Activated CD4-positive, CD25-positive, alpha-beta regulatory T cell treated with anti-CD3 and anti-CD28 coated beads, Interleukin-2, amount 50 U/mL, for 16 hours (primary cell): ENCODE data around the gene POGZ.
A peak's percentile ranks its signal among the peaks of the same experiment; 100 is the strongest.

Source experiments
- DNase-seq: peaks from one replicate; pipeline ENCODE4 v3.0.0-alpha.2; 2020; ENCODE audit warnings: low read depth, low spot score

Gene POGZ, protein sequence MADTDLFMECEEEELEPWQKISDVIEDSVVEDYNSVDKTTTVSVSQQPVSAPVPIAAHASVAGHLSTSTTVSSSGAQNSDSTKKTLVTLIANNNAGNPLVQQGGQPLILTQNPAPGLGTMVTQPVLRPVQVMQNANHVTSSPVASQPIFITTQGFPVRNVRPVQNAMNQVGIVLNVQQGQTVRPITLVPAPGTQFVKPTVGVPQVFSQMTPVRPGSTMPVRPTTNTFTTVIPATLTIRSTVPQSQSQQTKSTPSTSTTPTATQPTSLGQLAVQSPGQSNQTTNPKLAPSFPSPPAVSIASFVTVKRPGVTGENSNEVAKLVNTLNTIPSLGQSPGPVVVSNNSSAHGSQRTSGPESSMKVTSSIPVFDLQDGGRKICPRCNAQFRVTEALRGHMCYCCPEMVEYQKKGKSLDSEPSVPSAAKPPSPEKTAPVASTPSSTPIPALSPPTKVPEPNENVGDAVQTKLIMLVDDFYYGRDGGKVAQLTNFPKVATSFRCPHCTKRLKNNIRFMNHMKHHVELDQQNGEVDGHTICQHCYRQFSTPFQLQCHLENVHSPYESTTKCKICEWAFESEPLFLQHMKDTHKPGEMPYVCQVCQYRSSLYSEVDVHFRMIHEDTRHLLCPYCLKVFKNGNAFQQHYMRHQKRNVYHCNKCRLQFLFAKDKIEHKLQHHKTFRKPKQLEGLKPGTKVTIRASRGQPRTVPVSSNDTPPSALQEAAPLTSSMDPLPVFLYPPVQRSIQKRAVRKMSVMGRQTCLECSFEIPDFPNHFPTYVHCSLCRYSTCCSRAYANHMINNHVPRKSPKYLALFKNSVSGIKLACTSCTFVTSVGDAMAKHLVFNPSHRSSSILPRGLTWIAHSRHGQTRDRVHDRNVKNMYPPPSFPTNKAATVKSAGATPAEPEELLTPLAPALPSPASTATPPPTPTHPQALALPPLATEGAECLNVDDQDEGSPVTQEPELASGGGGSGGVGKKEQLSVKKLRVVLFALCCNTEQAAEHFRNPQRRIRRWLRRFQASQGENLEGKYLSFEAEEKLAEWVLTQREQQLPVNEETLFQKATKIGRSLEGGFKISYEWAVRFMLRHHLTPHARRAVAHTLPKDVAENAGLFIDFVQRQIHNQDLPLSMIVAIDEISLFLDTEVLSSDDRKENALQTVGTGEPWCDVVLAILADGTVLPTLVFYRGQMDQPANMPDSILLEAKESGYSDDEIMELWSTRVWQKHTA (N-terminal part only)

DNA sequence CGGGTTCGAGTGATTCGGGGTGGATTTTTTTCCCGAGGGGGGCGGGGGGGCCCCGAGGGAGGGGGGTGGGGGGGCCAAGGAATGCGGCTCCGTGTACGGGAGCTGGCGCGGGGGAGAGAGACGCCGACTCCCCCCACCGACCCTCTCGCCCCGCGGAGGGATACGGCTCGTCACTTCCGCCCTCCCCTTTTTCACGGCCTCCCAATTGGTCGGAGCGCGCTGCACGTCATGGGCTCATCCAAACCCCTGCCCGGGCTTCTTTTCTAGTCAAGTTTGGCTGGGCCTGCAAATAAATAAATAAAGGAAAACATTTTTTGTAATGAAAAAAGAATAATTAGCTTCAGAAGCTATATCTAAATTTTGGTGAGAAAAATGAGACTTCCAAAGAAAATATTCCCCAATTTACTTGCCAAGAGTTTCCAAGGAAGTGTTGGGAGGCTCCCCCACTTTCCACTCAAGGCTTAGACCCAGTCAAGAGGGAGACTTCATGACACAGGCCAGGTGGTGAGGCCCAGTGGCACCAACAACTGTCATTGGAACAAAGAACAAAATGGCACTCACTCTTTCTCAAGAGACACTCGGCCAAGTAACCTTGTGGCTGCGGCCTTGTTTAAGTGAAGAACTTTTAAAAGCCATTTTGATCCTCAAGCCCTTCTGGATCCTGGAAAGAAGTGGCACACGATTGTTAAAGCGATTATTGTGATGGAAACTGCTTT lies at the start of gene POGZ:
Gene POGZ, minus strand, starts transcription at position 164 of the 716 bp plus-strand sequence. CDS start 17,290 bp downstream, outside the sequence.
- DNase-seq: peak; percentile 84

DNA sequence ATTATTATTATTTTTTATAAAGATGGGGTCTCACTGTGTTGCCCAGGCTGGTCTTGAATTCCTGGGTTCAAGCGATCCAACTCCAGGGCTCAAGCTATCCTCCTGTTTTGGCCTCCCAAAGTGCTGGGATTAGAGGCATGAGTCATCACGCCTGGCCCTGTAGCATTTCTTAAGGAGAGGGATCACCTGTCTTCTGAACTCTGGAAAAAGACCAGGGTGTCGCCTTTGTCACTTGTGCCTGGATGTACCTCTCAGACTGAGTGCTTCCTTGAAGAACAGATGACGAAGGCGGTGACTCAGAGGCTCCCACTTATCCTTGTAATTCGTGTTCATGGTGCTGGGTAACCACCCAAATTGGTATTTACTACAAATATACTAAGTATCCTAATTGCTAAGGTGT lies 49.5 kb upstream of the POGZ start:
- DNase-seq: no peak

DNA sequence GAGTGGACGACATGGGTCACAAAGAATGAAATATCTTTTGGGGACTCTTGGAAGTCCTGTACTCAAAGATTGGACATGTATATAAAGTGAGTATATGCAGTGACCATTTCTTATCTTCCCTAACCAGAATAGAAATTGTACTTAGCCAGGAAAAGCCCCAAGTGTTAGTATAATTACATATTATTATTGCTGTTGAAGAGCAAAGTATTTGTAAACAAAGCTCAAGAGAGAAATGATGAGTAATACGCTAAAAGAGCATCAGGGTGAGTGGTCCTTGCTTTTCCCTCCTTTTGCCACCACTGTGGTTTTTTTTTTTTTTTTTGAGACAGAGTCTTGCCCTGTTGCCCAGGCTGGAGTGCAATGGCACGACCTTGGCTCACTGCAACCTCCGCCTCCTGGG lies 45.5 kb upstream of the POGZ start:
- no peak for DNase-seq

- no peak for DNase-seq
Observed at GRCh38 chr1:151504252-151504651, 45.0 kb upstream of the POGZ start.

DNA sequence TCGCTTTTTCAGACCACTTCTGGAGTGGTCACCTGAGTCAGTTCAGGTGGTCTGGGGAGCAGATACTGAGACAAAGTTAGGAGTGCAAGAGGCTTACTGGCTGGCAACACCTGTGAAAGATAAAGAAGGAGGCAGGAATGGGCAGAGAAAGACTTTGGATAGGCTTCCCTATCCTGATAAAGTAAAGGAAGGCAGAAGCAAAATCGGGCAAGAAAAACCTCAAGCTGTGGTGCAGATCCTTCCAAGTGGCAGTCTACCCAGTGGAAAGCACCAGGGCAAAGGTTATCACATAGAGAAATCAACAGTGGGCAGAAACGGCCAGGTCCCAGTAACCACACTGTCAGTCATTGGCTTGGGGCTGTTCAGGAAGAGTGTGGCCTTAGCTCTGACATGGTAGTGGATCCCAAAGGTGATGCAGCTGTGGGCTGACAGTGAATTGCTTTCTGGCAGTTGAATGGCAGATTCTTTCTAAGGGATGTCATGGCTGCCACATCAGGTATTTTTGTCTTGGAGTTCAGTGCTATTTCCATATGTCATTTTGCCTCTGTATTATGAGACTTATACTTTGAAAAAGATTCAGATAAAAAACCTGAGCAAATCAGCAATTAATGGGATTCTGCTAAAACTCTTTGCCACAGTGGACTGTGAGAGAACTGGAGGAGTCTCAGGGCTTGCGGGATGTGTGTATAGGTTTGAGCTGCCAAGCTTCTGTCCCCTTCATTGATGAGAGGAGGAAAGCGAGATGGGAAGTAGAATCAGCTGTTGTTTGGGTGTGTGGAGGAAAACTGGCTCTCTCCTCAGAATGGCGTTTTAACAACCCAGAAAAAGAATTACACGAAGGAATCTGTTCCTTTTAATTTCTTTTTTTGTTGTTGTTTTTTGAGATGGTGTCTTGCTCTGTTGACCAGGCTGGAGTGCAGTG lies 43.8 kb upstream of the POGZ start:
- DNase-seq: no peak

DNA sequence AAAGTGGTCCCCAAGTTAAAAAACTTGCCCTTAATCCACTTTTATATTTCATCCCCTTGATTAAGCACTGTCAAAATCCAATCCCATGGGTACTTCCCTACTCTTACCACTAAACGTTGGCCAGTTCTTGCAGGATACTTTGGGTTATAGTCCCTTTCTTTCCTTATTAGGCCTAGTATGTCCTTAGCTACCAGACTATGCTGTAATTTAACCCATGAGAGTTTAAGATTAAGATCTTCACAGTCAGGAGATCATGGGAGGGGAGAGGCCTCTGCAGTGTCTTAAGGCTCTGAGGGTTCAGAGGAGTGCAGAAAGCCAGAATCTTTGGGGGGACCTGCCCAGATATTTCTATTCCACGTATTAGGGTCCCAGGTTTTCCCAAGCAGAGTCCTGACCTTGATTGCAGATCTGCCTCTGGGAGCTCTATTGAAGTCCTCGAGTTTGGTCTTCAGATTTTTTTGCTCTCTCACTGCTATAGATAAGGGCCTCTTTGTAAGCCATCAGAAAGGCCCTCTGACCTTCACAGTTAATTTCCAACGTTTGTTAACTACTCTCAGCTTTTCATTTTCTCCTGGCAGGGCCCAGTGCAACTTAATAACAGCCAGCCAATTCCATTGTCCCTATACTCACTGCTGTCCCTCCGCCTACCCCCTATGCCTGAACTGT lies 42.9 kb upstream of the POGZ start:
- no peak for DNase-seq

GRCh38 chr1:151501474-151501873 lies 42.2 kb upstream of the POGZ start:
- no peak for DNase-seq

DNA sequence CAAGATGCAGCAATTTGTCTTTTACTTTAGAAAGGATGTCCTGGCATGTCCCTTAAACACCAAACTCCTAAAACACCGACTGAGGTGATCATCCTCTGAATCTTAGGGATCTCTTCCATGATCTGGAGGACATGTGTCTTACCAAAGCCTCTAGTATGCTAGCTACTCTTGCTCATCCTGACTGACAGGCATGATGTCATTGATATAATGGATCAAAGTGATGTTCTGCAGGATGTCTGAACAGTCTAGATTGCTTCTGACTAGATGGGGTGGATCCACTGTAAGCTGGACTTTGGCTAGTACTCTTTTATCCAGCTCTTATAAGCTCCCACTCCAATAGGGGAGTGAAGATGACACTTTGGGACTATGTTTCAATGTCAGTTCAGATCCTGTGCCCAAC lies 40.6 kb upstream of the POGZ start:
- DNase-seq: no peak

DNA sequence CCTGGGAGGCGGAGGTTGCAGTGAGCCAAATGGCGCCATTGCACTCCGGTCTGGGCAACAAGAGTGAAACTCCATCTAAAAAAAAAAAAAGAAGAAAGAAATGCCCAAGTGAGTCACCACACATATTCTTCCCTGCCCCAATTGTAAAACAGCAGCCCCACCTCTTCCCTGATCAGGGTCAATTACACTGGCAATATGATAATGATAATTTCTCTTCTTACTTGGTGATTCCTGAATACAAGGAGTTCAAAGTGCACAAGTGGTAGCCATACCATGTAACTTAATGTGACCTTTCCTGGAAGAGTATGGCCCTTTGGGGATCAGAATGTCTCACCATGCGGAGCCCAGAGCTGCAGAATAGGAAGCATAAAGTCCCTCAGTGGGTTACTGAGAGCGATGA lies 40.1 kb upstream of the POGZ start:
- DNase-seq: no peak

DNA sequence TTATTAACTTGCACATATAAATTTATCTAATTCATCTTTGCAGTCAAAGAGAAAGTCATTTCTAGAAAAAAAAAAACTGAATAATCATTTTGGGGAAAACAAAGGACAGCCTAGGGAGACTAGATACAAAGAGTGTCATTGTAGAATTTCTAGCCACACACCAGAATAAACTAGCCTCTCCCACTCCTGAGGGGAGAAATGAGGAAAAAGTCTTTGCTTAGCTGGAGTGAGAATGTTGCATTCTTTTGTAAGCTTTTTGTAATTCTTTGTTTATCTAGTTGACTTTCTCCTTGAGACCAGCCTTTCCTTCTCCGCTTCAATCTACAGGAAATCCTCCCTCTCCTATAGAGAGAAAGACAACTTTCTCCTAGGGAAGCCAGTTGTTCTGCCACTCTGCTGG lies 36.0 kb upstream of the POGZ start:
- no peak for DNase-seq

GRCh38 chr1:151494741-151495281 lies 35.5 kb upstream of the POGZ start:
- no peak for DNase-seq

DNA sequence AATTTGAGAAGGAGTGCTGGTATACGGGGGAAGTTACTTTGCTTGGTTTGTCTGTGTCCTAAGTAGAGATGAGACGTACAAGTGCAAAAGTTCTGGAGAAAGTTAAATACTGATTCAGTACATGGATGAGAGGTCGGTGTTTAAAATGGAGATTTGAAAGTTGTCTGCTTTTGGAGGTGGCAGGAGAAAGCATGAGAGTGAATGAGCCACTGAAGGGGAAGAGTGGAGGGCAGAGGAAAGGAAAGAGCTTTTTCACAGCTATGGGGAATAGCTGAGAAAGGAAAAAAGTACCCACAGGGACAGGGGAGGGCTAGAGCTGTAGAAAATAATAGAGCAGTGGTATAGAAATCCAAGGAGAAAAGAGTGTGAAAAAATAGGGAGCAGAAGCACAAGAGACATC lies 33.7 kb upstream of the POGZ start:
- DNase-seq: no peak

DNA sequence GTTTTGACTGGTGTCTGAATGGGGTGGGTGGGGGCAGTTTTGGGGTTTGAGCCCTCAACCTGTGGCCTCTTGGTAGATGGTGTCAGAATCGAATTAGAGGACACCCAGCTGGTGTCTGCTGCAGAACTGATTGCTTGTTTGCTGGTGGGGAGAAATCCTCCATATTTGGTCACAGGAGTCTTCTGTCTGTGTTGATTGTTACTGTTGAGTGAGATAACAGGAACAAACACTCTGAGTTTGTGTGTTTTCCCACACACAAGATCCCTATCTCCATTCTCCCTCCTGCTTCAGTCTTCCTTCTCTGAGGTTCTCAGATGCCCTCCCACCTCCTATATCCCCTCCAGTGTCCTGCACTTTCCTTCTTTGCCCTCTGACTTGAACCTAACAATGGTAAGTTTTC lies 32.8 kb upstream of the POGZ start:
- no peak for DNase-seq

DNA sequence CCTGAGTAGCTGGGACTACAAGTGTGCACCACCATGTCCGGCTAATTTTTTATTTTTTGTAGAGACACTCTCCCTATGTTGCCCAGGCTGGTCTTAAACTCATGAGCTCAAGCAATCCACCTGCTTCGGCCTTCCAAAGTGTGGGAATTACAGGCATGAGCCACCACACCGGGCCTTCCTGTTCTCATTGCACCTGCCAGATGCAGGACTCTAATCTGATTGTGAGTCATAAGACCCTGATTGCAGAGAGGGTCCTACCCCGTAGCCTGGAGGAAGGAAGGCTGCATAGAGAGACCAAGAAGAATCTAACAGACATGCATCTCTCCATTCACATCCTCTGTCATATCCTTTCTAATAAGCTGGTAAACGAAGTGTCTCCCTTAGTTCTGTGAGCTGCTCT lies 32.3 kb upstream of the POGZ start:
- no peak for DNase-seq

DNA sequence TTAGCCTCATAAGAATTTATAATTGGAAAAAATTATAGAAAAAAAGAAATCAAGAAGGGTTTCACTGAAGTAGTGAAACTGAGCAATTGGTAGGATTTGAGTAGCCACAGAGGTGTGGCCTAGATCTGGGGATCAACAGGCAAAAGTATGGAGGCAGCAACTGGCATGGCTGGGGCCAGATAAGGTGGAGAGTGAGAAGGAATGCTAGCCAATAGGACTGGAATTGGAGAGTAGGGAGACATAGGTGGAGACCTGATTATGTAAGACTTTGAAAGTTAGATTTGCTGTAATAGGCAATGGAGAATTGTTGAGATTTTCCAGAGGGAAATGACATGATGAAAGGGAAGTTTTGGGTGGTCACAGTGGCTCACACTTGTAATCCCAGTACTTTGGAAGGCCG lies 27.3 kb upstream of the POGZ start:
- DNase-seq: no peak

DNA sequence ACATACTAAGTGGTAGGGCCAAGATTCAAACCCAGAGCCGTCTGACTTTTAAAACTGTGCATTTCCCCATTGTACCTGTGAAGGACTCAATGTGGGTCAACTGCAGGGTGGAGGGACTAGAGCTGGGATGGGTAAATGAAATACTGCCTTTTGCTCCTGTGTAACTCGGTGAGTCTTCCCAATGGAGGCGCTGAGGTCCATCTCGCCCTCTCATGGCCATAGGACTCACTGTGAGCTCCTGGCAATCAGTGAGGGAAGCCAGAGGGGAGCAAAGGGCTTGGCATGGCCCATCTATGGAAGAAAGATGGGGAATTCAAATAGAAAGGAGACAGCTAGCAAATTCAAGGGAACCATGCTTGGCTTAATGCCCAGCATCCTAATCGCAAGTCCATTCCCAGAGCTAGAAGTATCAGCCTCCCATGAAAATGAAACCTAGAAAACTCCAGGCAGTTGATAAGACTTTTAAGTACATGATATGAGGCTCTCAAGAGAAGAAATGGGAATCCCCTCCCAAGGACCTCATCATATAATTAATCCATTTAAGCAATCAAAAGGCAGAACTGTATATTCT lies 26.5 kb upstream of the POGZ start:
- DNase-seq: no peak

DNA sequence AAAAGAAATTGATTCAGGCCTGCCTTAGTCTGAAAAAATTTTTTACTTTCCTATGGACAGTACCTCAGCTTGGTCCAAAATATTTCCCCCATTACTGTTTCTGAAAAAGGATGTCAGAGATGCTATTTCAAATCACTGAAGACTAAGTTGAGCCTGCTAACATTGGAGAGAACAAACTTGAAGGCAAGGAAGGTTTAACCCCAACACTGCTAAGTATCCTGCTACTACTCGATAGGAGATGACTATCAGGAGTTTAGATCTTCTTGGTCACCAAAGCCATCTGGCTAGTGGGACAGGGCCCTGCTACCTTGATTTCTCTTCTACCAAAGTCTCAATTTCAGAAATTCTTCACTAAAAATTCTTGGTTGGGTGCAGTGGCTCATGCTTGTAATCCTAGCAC lies 22.7 kb upstream of the POGZ start:
- DNase-seq: no peak

DNA sequence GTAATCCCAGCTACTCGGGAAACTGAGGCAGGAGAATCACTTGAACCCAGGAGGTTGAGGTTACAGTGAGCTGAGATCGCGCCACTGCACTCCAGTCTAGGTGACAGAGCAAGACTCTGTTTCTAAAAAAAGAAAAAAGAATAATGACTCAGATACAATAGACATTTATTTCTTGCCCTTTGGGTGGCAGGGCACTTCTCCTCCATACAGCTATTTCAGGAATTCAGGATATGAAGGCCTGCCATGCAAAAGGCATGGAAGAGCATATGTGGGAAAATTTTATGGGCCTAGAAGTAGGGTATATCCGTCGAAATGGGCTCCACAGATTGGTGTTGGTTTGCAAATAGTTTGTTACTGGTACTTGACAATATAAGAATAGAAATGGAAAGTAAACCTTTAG lies 20.2 kb upstream of the POGZ start:
- DNase-seq: no peak

DNA sequence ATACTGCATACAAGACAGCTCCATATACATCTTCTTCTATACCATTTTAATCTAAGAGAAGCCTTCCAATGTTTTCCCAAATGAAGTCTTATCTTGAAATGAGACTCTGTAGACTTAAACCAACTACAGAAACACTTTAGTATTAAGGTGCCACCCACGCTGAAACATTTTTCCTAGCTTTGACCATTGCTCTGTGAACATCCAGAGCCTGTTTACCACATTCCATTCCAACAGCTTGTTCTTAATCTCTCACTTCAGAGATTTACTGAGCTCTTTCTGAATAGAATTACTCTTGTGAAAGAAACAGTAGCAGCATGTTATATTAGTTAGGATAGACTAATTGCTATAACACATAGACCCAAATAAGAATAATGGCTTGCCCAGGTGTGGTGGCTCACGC lies 19.6 kb upstream of the POGZ start:
- DNase-seq: no peak
